SK-N-SH treated with all-trans-retinoic acid at 6 μM for 48 hours (cell line): ENCODE results near the gene NFAM1.

Source experiments
- ISL1 ChIP-seq: fragments of 250-450 bp; sonication (Bioruptor Pico); IDR thresholded peaks from 2 replicates; pipeline ENCODE4 v2.1.2; 2022; ENCODE audit warnings: mild to moderate bottlenecking, moderate library complexity
- OSR1 ChIP-seq: fragments of 250-450 bp; sonication (Bioruptor Pico); IDR thresholded peaks from 2 replicates; pipeline ENCODE4 v1.8.0; 2022; ENCODE audit warnings: moderate library complexity, mild to moderate bottlenecking, inconsistent platforms
- PPARA ChIP-seq: fragments of 250-450 bp; sonication (Bioruptor Pico); IDR thresholded peaks from 2 replicates; pipeline ENCODE4 v1.5.0; 2020; ENCODE audit warnings: mild to moderate bottlenecking, borderline replicate concordance
- TOX ChIP-seq: fragments of 250-450 bp; sonication (Bioruptor Pico); IDR thresholded peaks from 2 replicates; pipeline ENCODE4 v1.8.0; 2021; ENCODE audit warnings: mild to moderate bottlenecking, moderate library complexity, borderline replicate concordance
- ZNF565 ChIP-seq: fragments of 450-650 bp; formaldehyde crosslinking; conservative IDR thresholded peaks from 2 replicates; pipeline ENCODE4 v1.5.0; 2020; ENCODE audit warnings: low read depth, mild to moderate bottlenecking, moderate library complexity
- ZNF8 ChIP-seq: fragments of 450-650 bp; formaldehyde crosslinking; IDR thresholded peaks from 2 replicates; pipeline ENCODE4 v1.5.0; 2020; ENCODE audit warnings: mild to moderate bottlenecking, moderate library complexity
- TF ChIP-seq, protein P1 (sequence below): fragments of 250-450 bp; sonication (Bioruptor Pico); IDR thresholded peaks from 2 replicates; pipeline ENCODE4 v1.5.1; 2021; ENCODE audit warnings: mild to moderate bottlenecking, moderate library complexity
- TF ChIP-seq, protein P2 (sequence below): fragments of 250-450 bp; sonication (Bioruptor Pico); IDR thresholded peaks from 2 replicates; pipeline ENCODE4 v1.5.1; 2020; ENCODE audit warnings: low read depth, mild to moderate bottlenecking, moderate library complexity
- TF ChIP-seq, protein P3 (sequence below): fragments of 250-450 bp; sonication (Bioruptor Pico); IDR thresholded peaks from 2 replicates; pipeline ENCODE4 v1.8.0; 2020; ENCODE audit warnings: mild to moderate bottlenecking, moderate library complexity, borderline replicate concordance

GRCh38 chr22:42440728-42441127 lies 8.5 kb upstream of the NFAM1 start:
- TF ChIP-seq ISL1 (no peak), ZNF8 (CRISPR knock-in tag) (no peak), TOX (CRISPR knock-in tag) (no peak), OSR1 (no peak), ZNF565 (no peak), PPARA (CRISPR knock-in tag) (no peak)
- TF ChIP-seq, protein P1, sequence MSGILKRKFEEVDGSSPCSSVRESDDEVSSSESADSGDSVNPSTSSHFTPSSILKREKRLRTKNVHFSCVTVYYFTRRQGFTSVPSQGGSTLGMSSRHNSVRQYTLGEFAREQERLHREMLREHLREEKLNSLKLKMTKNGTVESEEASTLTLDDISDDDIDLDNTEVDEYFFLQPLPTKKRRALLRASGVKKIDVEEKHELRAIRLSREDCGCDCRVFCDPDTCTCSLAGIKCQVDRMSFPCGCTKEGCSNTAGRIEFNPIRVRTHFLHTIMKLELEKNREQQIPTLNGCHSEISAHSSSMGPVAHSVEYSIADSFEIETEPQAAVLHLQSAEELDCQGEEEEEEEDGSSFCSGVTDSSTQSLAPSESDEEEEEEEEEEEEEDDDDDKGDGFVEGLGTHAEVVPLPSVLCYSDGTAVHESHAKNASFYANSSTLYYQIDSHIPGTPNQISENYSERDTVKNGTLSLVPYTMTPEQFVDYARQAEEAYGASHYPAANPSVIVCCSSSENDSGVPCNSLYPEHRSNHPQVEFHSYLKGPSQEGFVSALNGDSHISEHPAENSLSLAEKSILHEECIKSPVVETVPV (CRISPR knock-in tag), result no peak
- TF ChIP-seq, protein P2, sequence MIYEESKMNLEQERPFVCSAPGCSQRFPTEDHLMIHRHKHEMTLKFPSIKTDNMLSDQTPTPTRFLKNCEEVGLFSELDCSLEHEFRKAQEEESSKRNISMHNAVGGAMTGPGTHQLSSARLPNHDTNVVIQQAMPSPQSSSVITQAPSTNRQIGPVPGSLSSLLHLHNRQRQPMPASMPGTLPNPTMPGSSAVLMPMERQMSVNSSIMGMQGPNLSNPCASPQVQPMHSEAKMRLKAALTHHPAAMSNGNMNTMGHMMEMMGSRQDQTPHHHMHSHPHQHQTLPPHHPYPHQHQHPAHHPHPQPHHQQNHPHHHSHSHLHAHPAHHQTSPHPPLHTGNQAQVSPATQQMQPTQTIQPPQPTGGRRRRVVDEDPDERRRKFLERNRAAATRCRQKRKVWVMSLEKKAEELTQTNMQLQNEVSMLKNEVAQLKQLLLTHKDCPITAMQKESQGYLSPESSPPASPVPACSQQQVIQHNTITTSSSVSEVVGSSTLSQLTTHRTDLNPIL (CRISPR knock-in tag), result no peak
- TF ChIP-seq, protein P3, sequence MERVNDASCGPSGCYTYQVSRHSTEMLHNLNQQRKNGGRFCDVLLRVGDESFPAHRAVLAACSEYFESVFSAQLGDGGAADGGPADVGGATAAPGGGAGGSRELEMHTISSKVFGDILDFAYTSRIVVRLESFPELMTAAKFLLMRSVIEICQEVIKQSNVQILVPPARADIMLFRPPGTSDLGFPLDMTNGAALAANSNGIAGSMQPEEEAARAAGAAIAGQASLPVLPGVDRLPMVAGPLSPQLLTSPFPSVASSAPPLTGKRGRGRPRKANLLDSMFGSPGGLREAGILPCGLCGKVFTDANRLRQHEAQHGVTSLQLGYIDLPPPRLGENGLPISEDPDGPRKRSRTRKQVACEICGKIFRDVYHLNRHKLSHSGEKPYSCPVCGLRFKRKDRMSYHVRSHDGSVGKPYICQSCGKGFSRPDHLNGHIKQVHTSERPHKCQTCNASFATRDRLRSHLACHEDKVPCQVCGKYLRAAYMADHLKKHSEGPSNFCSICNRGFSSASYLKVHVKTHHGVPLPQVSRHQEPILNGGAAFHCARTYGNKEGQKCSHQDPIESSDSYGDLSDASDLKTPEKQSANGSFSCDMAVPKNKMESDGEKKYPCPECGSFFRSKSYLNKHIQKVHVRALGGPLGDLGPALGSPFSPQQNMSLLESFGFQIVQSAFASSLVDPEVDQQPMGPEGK (CRISPR knock-in tag), result no peak
